ENCODE data around the gene ITGAX. TPM values are rescaled to one million over a fixed set of nuclear protein-coding genes. Genes with fewer than 3 reads are reported as not detected.

The ITGAX gene
- total RNA-seq, 4 donors from 2014 or later: 1.2 to 3.8 (median 3.7) TPM; not detected in 1

DNA sequence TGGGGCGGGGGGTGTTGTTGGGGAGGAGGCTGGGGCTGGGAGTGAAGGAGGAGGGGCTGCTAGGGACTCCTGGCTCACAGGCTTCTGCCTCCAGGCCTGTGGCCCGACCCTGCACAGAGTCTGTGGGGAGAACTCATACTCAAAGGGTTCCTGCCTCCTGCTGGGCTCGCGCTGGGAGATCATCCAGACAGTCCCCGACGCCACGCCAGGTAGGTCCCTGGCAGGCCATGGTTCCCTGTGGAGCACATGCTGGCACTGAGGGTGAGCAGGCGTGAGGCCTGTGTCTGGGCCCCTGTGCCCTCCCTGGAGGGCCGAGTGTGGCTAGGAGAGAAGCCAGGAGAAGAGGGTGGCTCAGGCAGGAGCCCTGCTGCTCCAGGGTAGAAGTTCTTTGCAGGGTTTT lies 42.7 kb downstream of the ITGAX start:
- in situ Hi-C loops (cut with MboI; ENCODE audit: low pct_ligation_motif_present in 1 of 4, low pct_unique_long_range_greater_than_20kb in 1 of 4, low sequenced_read_pairs in 3 of 4): loop anchor here in 1 of 4 donors (25.0 kb wide), 1 partner anchor 90 kb away; the partner anchor contains the start of gene SLC5A2
- WGBS, 2 donors (ENCODE audit: low coverage in 1 of 2): 68% methylated on average over 4 of the region's 9 CpGs; no CpG with 5 or more reads in 1 of the 2 donors
- Histone ChIP-seq H3K27ac (no peak overlapping the region), H3K4me3 (no peak overlapping the region), H3K4me1 (no peaks in the 10 kb centered on the region), H3K9me3 (no peaks in the 10 kb centered on the region), H3K27me3 (no peaks in the 10 kb centered on the region), H3K36me3 (no peaks in the 10 kb centered on the region)
- DNase-seq: no peak
- intact Hi-C loops (cut with DNase I; ENCODE audit: low total_unique reads): no loop called here
- TF ChIP-seq, protein P1, sequence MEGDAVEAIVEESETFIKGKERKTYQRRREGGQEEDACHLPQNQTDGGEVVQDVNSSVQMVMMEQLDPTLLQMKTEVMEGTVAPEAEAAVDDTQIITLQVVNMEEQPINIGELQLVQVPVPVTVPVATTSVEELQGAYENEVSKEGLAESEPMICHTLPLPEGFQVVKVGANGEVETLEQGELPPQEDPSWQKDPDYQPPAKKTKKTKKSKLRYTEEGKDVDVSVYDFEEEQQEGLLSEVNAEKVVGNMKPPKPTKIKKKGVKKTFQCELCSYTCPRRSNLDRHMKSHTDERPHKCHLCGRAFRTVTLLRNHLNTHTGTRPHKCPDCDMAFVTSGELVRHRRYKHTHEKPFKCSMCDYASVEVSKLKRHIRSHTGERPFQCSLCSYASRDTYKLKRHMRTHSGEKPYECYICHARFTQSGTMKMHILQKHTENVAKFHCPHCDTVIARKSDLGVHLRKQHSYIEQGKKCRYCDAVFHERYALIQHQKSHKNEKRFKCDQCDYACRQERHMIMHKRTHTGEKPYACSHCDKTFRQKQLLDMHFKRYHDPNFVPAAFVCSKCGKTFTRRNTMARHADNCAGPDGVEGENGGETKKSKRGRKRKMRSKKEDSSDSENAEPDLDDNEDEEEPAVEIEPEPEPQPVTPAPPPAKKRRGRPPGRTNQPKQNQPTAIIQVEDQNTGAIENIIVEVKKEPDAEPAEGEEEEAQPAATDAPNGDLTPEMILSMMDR (IDR thresholded peaks at IDR 0.05): no peak
- TF ChIP-seq POLR2AphosphoS5 (IDR thresholded peaks at IDR 0.05) (no peak), EP300 (IDR thresholded peaks at IDR 0.05; ENCODE audit: low read depth) (no peak), POLR2A (IDR thresholded peaks at IDR 0.05) (no peak)

DNA sequence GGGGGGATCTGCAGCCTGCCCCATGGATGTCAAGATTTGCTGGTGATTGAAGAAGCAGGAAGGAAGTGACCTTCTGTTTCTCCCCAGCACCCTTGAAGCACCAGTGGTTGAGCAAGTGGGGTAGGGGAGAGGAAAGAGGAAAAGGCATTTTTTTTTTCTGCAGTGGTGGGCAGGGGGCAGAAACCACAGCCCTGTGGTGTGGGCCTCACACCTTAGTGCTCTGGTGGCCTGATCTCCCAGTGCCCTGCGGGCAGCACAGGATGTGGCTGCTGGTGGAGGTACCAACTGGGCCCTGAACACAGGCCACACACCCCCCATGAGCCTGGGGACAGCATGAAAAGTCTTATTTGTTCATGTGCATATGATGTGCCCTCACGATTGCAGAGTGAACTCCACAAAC lies 45.2 kb downstream of the ITGAX start:
- Histone ChIP-seq H3K9me3 (no peaks in the 10 kb centered on the region), H3K36me3 (no peaks in the 10 kb centered on the region), H3K27me3 (no peaks in the 10 kb centered on the region), H3K4me1 (no peaks in the 10 kb centered on the region), H3K4me3 (no peak overlapping the region), H3K27ac (no peak overlapping the region)
- in situ Hi-C loops (cut with MboI; ENCODE audit: low pct_ligation_motif_present in 1 of 4, low pct_unique_long_range_greater_than_20kb in 1 of 4, low sequenced_read_pairs in 3 of 4): no loop called here
- no peak for DNase-seq
- intact Hi-C loops (cut with DNase I; ENCODE audit: low total_unique reads): no loop called here
- 33% methylated on average over 2 of the region's 2 CpGs; no CpG with 5 or more reads in 1 of the 2 donors for WGBS, 2 donors (ENCODE audit: low coverage in 1 of 2)
- TF ChIP-seq POLR2AphosphoS5 (IDR thresholded peaks at IDR 0.05): no peak

DNA sequence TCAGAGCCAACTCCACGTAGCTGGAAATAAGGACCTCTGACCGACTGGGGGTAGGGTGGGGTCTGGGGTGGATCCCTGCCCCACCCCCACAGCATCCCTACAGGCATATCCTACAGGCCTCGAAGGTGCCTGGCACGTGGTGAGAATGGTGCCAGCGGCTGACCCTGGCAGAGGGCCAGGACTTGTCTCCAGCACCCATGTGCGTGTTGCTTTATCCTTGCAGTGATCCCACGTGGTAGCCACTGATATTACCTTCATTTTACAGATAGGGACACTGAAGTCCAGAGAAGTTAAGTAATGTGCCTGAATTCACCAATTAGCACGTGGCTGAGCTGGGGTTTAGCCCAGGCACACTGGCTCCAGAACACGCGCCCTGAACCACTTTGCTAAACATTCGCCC lies 46.5 kb downstream of the ITGAX start:
- no peaks in the 10 kb centered on the region for H3K4me1 ChIP-seq
- no peak for TF ChIP-seq EP300 (IDR thresholded peaks at IDR 0.05; ENCODE audit: low read depth)
- TF ChIP-seq POLR2AphosphoS5 (IDR thresholded peaks at IDR 0.05): no peak
- TF ChIP-seq, protein P1 (IDR thresholded peaks at IDR 0.05): no peak
- no peak for TF ChIP-seq POLR2A (IDR thresholded peaks at IDR 0.05)
- no peak overlapping the region for H3K4me3 ChIP-seq
- H3K27me3 ChIP-seq: no peaks in the 10 kb centered on the region
- no peaks in the 10 kb centered on the region for H3K9me3 ChIP-seq
- in situ Hi-C loops (cut with MboI; ENCODE audit: low pct_ligation_motif_present in 1 of 4, low pct_unique_long_range_greater_than_20kb in 1 of 4, low sequenced_read_pairs in 3 of 4): no loop called here
- intact Hi-C loops (cut with DNase I; ENCODE audit: low total_unique reads): no loop called here
- H3K36me3 ChIP-seq: no peaks in the 10 kb centered on the region
- no peak for DNase-seq
- WGBS, 2 donors (ENCODE audit: low coverage in 1 of 2): 60 to 82% methylated on average over 1 to 8 of the region's 11 CpGs
- no peak overlapping the region for H3K27ac ChIP-seq

DNA sequence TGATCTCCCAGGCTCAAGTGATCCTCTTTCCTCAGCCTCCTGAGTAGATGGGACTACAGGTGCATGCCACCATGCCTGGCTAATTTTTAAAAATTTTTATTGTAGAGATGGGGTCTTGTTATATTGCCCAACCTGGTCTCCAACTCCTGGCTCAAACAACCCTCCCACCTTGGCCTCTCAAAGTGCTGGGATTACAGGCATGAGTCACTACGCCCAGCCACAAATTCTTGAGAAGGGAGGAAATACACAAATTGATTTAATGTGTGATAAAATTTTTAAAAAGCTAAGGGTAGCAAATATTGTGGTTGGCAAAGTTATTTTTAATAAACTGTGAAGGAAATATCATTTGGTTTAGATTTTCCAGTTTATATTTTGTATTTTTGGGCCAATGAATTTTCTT lies 47.7 kb downstream of the ITGAX start:
- H3K4me3 ChIP-seq: no peak overlapping the region
- no peaks in the 10 kb centered on the region for H3K4me1 ChIP-seq
- H3K27me3 ChIP-seq: no peaks in the 10 kb centered on the region
- in situ Hi-C loops (cut with MboI; ENCODE audit: low pct_ligation_motif_present in 1 of 4, low pct_unique_long_range_greater_than_20kb in 1 of 4, low sequenced_read_pairs in 3 of 4): no loop called here
- intact Hi-C loops (cut with DNase I; ENCODE audit: low total_unique reads): no loop called here
- TF ChIP-seq, protein P1 (IDR thresholded peaks at IDR 0.05): no peak
- TF ChIP-seq POLR2AphosphoS5 (IDR thresholded peaks at IDR 0.05) (no peak), EP300 (IDR thresholded peaks at IDR 0.05; ENCODE audit: low read depth) (no peak), POLR2A (IDR thresholded peaks at IDR 0.05) (no peak)
- WGBS, 2 donors (ENCODE audit: low coverage in 1 of 2): 57 to 68% methylated on average over 1 of the region's 1 CpG
- no peak overlapping the region for H3K27ac ChIP-seq
- H3K36me3 ChIP-seq: no peaks in the 10 kb centered on the region
- DNase-seq: no peak
- H3K9me3 ChIP-seq: no peaks in the 10 kb centered on the region
